ENCODE results near the gene WNT7B. TPM values are rescaled to one million over a fixed set of nuclear protein-coding genes. Genes with fewer than 3 reads are reported as not detected.

WNT7B gene
- total RNA-seq, 6 donors from 2014 or later, result 5.2 to 15.6 (median 8.8) TPM

- Histone ChIP-seq H3K9me3 (no peaks in the 10 kb centered on the region), H3K27me3 (no peaks in the 10 kb centered on the region), H3K4me3 (peak overlapping the region in 1 of 4 donors; percentile 10), H3K27ac (no peak overlapping the region), H3K36me3 (no peaks in the 10 kb centered on the region), H3K4me1 (peaks cover 4 to 17% (median 12%) of the 10 kb centered on the region in 4 donors)
- DNase-seq (peak; percentile 61 to 87), ATAC-seq (ENCODE audit: low FRiP score in 2 of 2) (peak; percentile 50 to 60)
- TF ChIP-seq CTCF (IDR thresholded peaks at IDR 0.05) (no peak), POLR2A (IDR thresholded peaks at IDR 0.05) (no peak), EP300 (IDR thresholded peaks at IDR 0.05) (no peak), POLR2AphosphoS5 (IDR thresholded peaks at IDR 0.05) (no peak)
- WGBS, 2 donors, result 16 to 23% methylated on average over 4 to 23 of the region's 28 CpGs
These were observed 73.4 kb downstream of the WNT7B start for GRCh38 chr22:45903355-45904135.

GRCh38 chr22:45897736-45898135 is 79.2 kb downstream of the WNT7B start:
- DNase-seq (peak in 1 of 2 donors; percentile 27), ATAC-seq (ENCODE audit: low FRiP score in 2 of 2) (no peak)

GRCh38 chr22:45896964-45897538 is 79.9 kb downstream of the WNT7B start:
- ATAC-seq (ENCODE audit: low FRiP score in 2 of 2) (no peak), DNase-seq (peak in 1 of 2 donors; percentile 24)
- TF ChIP-seq POLR2A (IDR thresholded peaks at IDR 0.05) (no peak), POLR2AphosphoS5 (IDR thresholded peaks at IDR 0.05) (no peak), CTCF (IDR thresholded peaks at IDR 0.05) (no peak)
- Histone ChIP-seq H3K4me1 (peaks cover 0 to 14% (median 3%) of the 10 kb centered on the region in 4 donors), H3K27me3 (no peaks in the 10 kb centered on the region), H3K9me3 (no peaks in the 10 kb centered on the region), H3K27ac (peak overlapping the region in 1 of 4 donors; percentile 5), H3K36me3 (no peaks in the 10 kb centered on the region), H3K4me3 (no peak overlapping the region)
- WGBS, 2 donors, result 55 to 69% methylated on average over 4 to 5 of the region's 5 CpGs

More at GRCh38 chr22:45897736-45898135, 79.2 kb downstream of the WNT7B start:
- no peaks in the 10 kb centered on the region for H3K9me3 ChIP-seq
- no peaks in the 10 kb centered on the region for H3K27me3 ChIP-seq
- H3K4me1 ChIP-seq, result peaks cover 0 to 15% (median 3%) of the 10 kb centered on the region in 4 donors
- no peak overlapping the region for H3K4me3 ChIP-seq
- no peak overlapping the region for H3K27ac ChIP-seq
- no peaks in the 10 kb centered on the region for H3K36me3 ChIP-seq
- TF ChIP-seq EP300 (IDR thresholded peaks at IDR 0.05), result no peak
- no peak for TF ChIP-seq POLR2A (IDR thresholded peaks at IDR 0.05)
- no peak for TF ChIP-seq POLR2AphosphoS5 (IDR thresholded peaks at IDR 0.05)
- no peak for TF ChIP-seq CTCF (IDR thresholded peaks at IDR 0.05)
- WGBS, 2 donors, result 81 to 84% methylated on average over 5 to 6 of the region's 6 CpGs

GRCh38 chr22:45896153-45896951 is 80.6 kb downstream of the WNT7B start:
- 69 to 72% methylated on average over 5 to 12 of the region's 20 CpGs for WGBS, 2 donors
- H3K27ac ChIP-seq, result peak overlapping the region in 1 of 4 donors; percentile 5
- peak; percentile 31 to 68 for ATAC-seq (ENCODE audit: low FRiP score in 2 of 2)

More at GRCh38 chr22:45896153-45896951, 80.6 kb downstream of the WNT7B start:
- TF ChIP-seq EP300 (IDR thresholded peaks at IDR 0.05) (no peak), POLR2AphosphoS5 (IDR thresholded peaks at IDR 0.05) (no peak), POLR2A (IDR thresholded peaks at IDR 0.05) (no peak), CTCF (IDR thresholded peaks at IDR 0.05) (no peak)
- Histone ChIP-seq H3K4me3 (no peak overlapping the region), H3K36me3 (no peaks in the 10 kb centered on the region), H3K9me3 (no peaks in the 10 kb centered on the region), H3K4me1 (peaks cover 0 to 14% (median 3%) of the 10 kb centered on the region in 4 donors), H3K27me3 (peaks cover 0 to 4% (median 0%) of the 10 kb centered on the region in 4 donors)
- DNase-seq, result peak; percentile 77 to 82
